ENCODE measurements around the gene EHBP1.

Gene EHBP1

GRCh38 chr2:62716768-62717167 is 11.3 kb downstream of the EHBP1 start:
- no peak for DNase-seq (ENCODE audit: insufficient read length, low spot score)

GRCh38 chr2:62717503-62718081 is 12.1 kb downstream of the EHBP1 start:
- FAIRE-seq (no peak), DNase-seq (ENCODE audit: insufficient read length, low spot score) (no peak)
- TF ChIP-seq CTCF (IDR thresholded peaks at IDR 0.05; ENCODE audit: insufficient read depth, missing control alignments) = no peak

More at GRCh38 chr2:62716768-62717167, 11.3 kb downstream of the EHBP1 start:
- TF ChIP-seq CTCF (IDR thresholded peaks at IDR 0.05; ENCODE audit: insufficient read depth, missing control alignments) = no peak
- no peak for FAIRE-seq

- TF ChIP-seq CTCF (IDR thresholded peaks at IDR 0.05; ENCODE audit: insufficient read depth, missing control alignments) = no peak
- DNase-seq (ENCODE audit: insufficient read length, low spot score) (no peak), FAIRE-seq (no peak)
These were observed 12.8 kb downstream of the EHBP1 start for GRCh38 chr2:62718225-62718822.

- DNase-seq (ENCODE audit: insufficient read length, low spot score) = no peak
- no peak for FAIRE-seq
- no peak for TF ChIP-seq CTCF (IDR thresholded peaks at IDR 0.05; ENCODE audit: insufficient read depth, missing control alignments)
These were observed 14.2 kb downstream of the EHBP1 start for GRCh38 chr2:62719757-62720156.

- FAIRE-seq (no peak), DNase-seq (ENCODE audit: insufficient read length, low spot score) (no peak)
- no peak for TF ChIP-seq CTCF (IDR thresholded peaks at IDR 0.05; ENCODE audit: insufficient read depth, missing control alignments)
These were observed 17.2 kb downstream of the EHBP1 start for GRCh38 chr2:62722679-62723078.

GRCh38 chr2:62723253-62723652 is 17.7 kb downstream of the EHBP1 start:
- TF ChIP-seq CTCF (IDR thresholded peaks at IDR 0.05; ENCODE audit: insufficient read depth, missing control alignments) = no peak
- DNase-seq (ENCODE audit: insufficient read length, low spot score) (no peak), FAIRE-seq (no peak)

GRCh38 chr2:62724106-62724505 is 18.6 kb downstream of the EHBP1 start:
- no peak for FAIRE-seq
- DNase-seq (ENCODE audit: insufficient read length, low spot score) = no peak
- no peak for TF ChIP-seq CTCF (IDR thresholded peaks at IDR 0.05; ENCODE audit: insufficient read depth, missing control alignments)
